HTERT RPE-1 (cell line): ENCODE data around the gene KMT2C.
"Not testable (repeated sequence)": the region's sequence is repeated elsewhere in the genome, so short reads cannot be mapped to it uniquely, and the experiment has no call there.

Experiments
- in situ Hi-C: fragments of 300-500 bp; cut with MboI; formaldehyde crosslinking; loops from 4 replicates; pipeline ENCODE4 v1.14.3; 2020; ENCODE audit warnings: low sequenced_read_pairs

The KMT2C gene

DNA sequence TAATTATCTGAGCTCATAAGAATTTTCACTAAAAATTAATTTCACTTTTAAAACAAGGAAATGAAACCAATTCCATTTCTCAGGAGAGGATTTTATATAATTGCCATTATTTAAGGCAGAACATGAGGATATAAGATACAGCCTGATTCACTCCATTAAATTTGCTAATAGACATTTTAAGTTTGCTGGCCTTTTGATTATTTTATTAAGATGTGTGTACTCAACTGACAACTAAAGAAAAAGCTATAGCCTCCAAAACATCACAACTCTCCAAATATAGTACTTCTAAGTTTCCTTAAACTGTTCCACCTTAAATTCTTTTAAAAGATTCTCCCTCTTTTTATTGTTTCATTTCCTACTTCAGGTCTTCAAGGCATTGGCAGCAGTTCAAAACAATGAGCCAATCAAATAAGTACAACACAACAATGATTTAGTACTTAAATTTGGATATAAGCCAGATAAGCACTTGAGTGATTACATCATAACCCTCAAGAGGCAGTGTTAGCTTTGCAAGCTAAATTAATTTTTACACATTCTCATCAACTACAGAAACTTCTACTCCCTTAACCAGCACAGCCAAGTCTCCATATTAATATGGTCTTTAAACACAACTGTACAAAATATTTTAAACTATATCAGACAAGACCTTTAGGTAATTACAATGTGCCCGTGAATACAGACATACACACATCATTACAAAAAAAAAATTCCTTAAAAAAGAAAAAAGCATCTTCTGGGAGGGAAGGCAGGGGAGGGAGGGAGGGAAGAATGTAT lies 121.8 kb downstream of the KMT2C start:
- in situ Hi-C loops = no loop called here

DNA sequence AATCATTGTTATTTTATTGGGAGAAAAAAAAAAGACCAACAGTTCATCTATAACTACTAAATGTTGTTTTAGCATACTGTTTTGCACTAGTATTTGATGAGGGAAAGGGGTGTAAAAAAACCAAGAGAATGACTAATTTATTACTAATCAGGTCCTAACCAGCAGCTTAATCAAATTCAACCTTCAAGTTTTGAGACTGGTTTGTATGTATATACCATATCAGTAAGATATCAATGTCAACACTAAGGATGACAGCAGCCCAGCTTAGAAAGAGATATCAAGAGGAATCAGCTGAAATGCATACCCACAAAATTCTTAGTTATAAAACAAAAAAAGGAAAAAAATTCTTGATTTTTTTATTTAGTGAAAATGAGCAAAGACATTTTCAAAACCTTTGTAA lies 122.6 kb downstream of the KMT2C start:
- in situ Hi-C loops = no loop called here

DNA sequence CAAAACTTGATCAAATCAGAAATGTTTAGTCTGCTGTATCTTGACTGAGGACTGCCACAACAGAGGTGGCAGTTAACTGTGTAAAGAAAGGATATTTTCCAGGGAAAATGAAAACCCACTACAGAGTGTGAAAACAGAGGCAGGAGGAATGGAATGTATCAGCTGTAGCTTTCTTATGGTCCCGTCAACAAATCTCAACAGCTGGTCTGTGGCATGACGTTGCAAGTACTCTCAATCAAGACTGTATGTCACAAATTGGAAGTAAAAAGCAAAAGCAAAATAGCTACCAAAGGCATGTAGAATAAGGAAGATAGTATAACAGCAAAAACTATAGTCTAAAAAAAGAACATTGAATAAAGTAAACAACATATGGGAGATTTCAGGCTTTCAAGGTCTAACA lies 123.5 kb downstream of the KMT2C start:
- in situ Hi-C loops = no loop called here

GRCh38 chr7:152307902-152308301 lies 127.9 kb downstream of the KMT2C start:
- in situ Hi-C loops = no loop called here

DNA sequence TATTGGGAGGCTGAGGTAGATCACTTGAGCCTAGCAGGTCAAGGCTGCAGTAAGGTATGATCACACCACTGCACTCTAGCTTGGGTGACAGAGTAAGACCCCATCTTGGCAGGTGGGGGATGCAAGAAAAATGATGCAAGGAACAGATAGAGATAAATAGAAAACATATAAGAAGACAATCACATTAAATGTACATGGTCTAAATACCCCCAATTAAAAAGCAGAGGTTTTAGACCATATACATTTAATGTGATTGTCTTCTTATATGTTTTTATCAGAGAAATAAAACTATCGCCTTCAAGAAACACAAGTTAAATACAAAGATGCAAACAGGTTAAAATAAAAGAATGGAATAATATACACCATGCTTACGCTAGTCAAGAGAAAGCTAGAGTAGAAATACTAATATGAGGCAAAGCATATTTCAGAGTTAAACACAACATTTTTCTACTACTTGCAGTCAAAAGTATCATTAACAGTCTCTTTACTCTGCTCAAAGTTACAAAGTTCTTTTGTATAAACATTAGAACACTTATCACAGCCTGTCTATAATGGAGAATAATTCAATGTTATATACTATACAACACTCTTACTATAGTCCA lies 136.2 kb downstream of the KMT2C start:
- in situ Hi-C loops = not testable (repeated sequence)

- in situ Hi-C loops = no loop called here
Measured at GRCh38 chr7:152292897-152293296, 142.9 kb downstream of the KMT2C start.

- in situ Hi-C loops = not testable (repeated sequence)
Measured at GRCh38 chr7:152286972-152287371, 148.8 kb downstream of the KMT2C start.

DNA sequence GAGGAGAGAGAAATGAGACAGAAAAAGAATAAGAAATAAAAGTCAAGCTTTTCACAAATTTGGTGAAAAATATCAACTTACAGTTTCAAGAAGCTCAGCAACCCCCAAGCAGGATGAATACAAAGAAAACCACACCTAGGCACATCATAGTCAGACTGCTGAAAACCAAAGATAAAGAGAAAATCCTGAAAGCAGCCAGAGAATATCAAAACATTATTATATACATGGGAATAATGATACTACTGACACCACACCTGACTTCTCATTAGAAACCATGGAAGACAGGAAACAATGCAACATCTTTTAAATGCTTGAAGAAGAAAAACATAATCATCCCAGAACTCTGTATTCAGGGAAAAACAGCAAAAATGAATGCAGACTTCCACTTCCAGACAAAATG lies 149.6 kb downstream of the KMT2C start:
- in situ Hi-C loops = not testable (repeated sequence)

GRCh38 chr7:152284998-152285397 lies 150.8 kb downstream of the KMT2C start:
- in situ Hi-C loops = not testable (repeated sequence)

GRCh38 chr7:152277687-152278086 lies 158.1 kb downstream of the KMT2C start:
- in situ Hi-C loops = not testable (repeated sequence)

GRCh38 chr7:152270427-152270826 lies 165.4 kb downstream of the KMT2C start:
- in situ Hi-C loops = not testable (repeated sequence)

- in situ Hi-C loops = not testable (repeated sequence)
Measured at GRCh38 chr7:152266859-152267258, 168.9 kb downstream of the KMT2C start.

DNA sequence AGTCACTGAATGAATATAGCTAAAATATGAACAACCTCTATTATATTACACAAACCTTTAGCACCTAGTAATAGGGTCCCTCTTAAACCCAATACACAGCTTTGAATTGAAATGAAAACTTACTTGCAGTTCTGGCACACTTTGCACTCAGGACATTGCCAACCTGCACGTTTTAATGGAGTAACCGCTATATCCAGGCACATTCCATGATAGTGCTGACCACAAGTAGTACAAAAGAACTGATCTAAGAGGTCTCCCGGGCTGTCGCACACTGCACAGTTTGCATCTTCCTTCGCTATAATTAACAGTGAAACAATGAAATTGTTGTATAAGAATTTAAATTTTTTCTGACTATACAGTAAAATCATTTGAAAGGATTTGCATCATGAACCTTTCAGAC lies 170.9 kb downstream of the KMT2C start:
- in situ Hi-C loops = not testable (repeated sequence)

DNA sequence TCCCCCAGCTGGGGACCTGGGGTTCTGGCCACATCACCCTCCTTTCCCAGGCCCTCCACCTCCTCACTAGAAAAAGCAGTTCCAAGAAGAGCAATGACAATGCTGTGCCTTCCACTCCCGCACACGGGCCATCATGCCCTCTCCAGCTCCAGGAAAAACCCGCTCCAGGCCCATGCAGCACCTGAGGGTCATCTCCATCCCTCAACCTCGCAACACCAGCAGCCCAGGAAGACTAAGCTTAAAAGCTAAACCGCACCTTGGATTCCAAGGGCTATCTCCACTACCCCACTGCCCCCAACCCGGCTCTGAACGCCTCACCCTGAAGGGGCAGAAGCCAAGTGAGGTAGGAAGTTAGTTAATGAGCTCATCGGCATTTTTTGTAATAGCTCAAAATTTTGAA lies 173.7 kb downstream of the KMT2C start:
- in situ Hi-C loops = not testable (repeated sequence)

- in situ Hi-C loops = not testable (repeated sequence)
Measured at GRCh38 chr7:152259645-152260044, 176.2 kb downstream of the KMT2C start.

DNA sequence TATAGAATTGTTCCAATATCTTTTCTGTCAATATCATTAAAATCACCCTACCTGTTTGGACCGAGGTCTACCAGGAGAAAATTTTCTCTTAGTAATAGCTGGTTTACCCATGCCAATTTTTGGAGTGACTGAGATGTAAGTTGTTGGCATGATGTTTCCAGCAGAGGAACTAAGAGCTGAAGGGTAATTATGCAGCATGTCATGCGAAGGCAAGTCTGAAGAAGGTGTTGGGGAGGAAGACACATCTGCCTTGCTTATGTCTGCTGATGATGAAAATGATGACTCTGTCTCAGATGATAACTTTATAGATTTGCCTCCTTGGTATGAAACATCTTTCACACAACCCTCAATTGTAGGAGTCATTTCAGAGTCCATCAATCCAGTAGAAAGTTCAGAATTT lies 188.0 kb downstream of the KMT2C start:
- in situ Hi-C loops = not testable (repeated sequence)

DNA sequence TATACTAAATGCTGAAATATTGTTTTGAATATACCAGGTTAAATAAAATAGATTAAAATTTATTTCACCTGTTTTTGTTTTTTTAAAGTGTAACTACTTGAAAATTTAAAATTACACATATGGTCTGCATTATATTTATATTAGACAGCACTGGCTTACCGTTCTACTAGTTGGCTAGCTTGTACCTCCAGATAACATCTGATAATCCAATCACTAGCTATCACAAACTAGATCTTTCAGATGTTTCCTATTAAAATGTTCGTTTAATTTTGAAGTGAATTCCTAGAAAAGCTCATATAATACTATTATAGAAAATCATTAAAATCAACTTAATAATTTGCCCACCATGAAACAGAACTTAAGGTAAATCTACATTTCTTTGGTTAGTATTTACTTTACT lies 190.4 kb downstream of the KMT2C start:
- in situ Hi-C loops = not testable (repeated sequence)

GRCh38 chr7:152243464-152243863 lies 192.3 kb downstream of the KMT2C start:
- in situ Hi-C loops = not testable (repeated sequence)

DNA sequence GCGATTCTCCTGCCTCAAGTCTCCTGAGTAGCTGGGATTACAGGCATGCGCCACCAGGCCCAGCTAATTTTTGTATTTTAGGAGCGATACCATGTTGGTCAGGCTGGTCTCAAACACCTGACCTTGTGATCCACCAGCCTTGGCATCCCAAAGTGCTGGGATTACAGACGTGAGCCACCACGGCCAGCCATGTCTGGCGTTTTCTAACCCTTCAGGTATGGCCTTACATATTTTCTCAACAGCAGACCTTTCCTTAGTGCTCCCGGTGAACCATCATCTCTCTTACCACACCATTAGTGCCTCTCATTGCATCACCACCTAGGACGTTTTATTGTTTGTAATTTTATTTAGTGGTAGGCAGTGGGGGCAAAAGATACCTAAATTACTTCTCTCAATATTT lies 194.5 kb downstream of the KMT2C start:
- in situ Hi-C loops = not testable (repeated sequence)

DNA sequence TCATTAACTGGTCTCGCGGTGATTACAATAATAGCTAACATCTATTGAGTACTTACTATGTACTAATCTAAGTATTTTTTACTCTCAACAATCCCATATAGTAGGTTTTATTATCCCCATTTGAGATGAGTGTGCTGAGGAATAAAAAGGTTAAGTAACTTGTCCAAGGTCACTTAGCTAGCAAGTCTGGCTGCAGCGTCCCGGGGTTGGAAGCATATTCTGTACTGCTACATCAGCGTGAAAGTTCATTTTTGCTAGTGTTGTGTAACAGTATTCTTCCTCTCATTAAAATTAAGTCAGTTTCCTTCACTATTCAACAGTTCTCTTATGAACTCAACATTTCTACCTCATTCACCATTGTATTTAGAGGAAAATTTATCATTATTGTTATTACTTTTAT lies 199.5 kb downstream of the KMT2C start:
- in situ Hi-C loops = not testable (repeated sequence)

GRCh38 chr7:152234421-152234820 lies 201.4 kb downstream of the KMT2C start:
- in situ Hi-C loops = not testable (repeated sequence)

DNA sequence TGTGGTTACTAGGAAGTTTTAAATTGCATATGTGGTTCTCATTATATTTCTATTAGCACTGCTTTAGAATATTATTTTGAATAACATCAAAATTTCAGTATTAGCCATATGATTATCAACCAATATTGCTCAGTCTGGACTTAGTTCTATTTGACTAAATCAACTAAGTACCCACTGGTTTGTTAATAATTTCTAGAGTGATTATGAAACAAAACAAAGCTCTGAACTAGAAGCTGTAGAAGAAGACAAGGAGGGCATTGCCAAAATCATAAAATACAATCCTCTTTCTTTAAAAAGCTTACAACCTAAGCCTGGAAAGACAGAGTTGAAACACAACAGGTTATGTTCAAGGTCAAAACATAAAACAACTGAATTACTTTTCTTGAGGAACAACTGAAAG lies 204.7 kb downstream of the KMT2C start:
- in situ Hi-C loops = no loop called here

DNA sequence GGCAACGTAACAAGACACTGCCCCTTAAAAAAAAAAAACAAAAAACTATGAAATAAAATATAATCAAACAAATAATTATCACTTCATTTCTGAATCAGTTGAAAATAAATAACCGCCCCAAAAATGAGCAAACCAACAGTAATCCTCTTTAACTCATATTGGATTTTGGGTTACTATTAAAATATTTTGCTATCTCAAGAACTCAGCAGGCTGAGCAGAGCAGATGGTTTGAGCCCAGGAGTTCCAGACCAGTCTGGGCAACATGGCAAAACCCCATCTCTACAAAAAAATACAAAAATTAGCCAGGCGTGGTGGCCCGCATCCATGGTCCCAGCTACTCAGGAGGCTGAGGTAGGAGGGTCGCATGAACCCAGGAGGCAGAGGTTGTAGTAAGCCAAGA lies 216.2 kb downstream of the KMT2C start:
- in situ Hi-C loops = not testable (repeated sequence)
